Central memory CD8-positive, alpha-beta T cell (primary cell): ENCODE data around the gene SNAPC2.

Source experiments
- ATAC-seq: fragments of 150-1000 bp; cut with Tn5 transposase; replicated peaks from 2 replicates; pipeline ENCODE4 v1.10.0; 2022; ENCODE audit warnings: mild to moderate bottlenecking, moderate FRiP score, moderate number of reproducible peaks; ENCODE audit not compliant: poor library complexity, severe bottlenecking; ENCODE audit errors: extremely low read depth
- DNase-seq, 2 donors: peaks; one replicate each; pipeline ENCODE4 v3.0.0; 2021; ENCODE audit warnings: low spot score in 2 of 2
- H3K27ac Mint-ChIP-seq: one replicate; pipeline ENCODE4 v1.8.0; 2022; ENCODE audit warnings: low read depth, mild to moderate bottlenecking, moderate library complexity, mixed read lengths
- H3K27me3 Mint-ChIP-seq: one replicate; pipeline ENCODE4 v1.8.0; 2022; ENCODE audit warnings: mixed read lengths
- H3K36me3 Mint-ChIP-seq: one replicate; pipeline ENCODE4 v1.8.0; 2022; ENCODE audit warnings: mild to moderate bottlenecking, moderate library complexity, mixed read lengths; ENCODE audit not compliant: insufficient read depth
- H3K4me1 Mint-ChIP-seq: one replicate; pipeline ENCODE4 v1.8.0; 2022; ENCODE audit warnings: mixed read lengths
- H3K4me3 Mint-ChIP-seq: one replicate; pipeline ENCODE4 v1.8.0; 2022; ENCODE audit warnings: mild to moderate bottlenecking, moderate library complexity, mixed read lengths
- H3K9me3 Mint-ChIP-seq: one replicate; pipeline ENCODE4 v1.8.0; 2022; ENCODE audit warnings: mixed read lengths

Gene SNAPC2, protein sequence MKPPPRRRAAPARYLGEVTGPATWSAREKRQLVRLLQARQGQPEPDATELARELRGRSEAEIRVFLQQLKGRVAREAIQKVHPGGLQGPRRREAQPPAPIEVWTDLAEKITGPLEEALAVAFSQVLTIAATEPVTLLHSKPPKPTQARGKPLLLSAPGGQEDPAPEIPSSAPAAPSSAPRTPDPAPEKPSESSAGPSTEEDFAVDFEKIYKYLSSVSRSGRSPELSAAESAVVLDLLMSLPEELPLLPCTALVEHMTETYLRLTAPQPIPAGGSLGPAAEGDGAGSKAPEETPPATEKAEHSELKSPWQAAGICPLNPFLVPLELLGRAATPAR

GRCh38 chr19:7919610-7920518 lies at the start of gene SNAPC2:
Gene SNAPC2, plus strand, starts transcription at chr19:7920338. Its CDS starts 29 bp downstream, at chr19:7920367.
- H3K36me3 Mint-ChIP-seq = peaks cover 24% of the 10 kb centered on the region
- peaks cover 21% of the 10 kb centered on the region for H3K27me3 Mint-ChIP-seq
- ATAC-seq = peak; percentile 73
- peak; percentile 94 to 96 for DNase-seq
- H3K4me1 Mint-ChIP-seq = peaks cover 36% of the 10 kb centered on the region
- no peaks in the 10 kb centered on the region for H3K9me3 Mint-ChIP-seq
- peak within 1 kb of the TSS; percentile 86 for H3K27ac Mint-ChIP-seq
- peak within 1 kb of the TSS; percentile 72 for H3K4me3 Mint-ChIP-seq

DNA sequence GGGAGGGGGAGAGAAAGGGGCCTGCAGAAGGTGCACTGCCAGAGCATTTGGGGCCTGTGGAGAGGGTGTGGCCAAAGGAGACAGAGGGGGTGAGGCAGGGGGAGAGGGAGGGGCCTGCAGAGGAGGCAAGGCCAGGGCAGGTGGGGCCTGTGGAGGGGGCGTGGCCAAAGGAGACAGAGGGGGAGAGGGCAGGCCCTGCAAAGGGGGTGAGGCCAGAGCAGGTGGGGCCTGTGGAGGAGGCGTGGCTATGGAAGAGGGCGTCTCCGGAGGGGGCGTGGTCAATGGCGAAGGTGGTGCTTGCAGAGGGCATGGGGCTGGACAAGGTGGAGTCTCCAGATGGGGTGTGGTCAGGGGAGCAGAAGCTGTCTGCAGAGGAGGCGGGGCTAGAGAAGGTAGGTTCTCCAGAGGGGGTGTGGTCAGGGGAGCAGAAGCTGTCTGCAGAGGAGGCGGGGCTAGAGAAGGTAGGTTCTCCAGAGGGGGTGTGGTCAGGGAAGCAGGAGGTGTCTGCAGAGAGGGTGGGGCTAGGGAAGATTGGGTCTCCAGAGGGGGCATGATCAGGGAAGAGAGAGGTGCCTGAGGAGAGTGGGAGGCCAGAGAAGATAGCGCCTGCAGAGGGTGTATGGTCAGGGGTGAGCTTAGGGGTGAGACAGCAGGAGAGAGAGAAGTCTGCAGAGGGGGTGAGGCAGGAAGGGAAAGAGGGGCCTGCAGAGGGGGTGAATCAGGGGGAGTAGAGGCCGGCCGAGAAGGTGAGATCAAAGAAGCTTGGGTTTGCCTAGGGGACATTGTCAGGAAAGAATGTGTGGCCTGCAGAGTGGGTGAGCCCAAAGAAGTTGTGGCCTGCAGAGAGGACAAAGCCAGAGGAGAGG lies 49.3 kb upstream of the SNAPC2 start:
- Mint-ChIP-seq H3K27me3 (peaks cover 35% of the 10 kb centered on the region), H3K4me3 (peak overlapping the region; percentile 79), H3K4me1 (peaks cover 23% of the 10 kb centered on the region), H3K27ac (no peak overlapping the region), H3K9me3 (peaks cover 9% of the 10 kb centered on the region), H3K36me3 (peaks cover 6% of the 10 kb centered on the region)
- ATAC-seq (no peak), DNase-seq (peak in 1 of 2 donors; percentile 30)

GRCh38 chr19:7871437-7872305 lies 48.5 kb upstream of the SNAPC2 start:
- DNase-seq (peak; percentile 71 to 72), ATAC-seq (no peak)
- Mint-ChIP-seq H3K27me3 (peaks cover 34% of the 10 kb centered on the region), H3K4me1 (peaks cover 23% of the 10 kb centered on the region), H3K9me3 (peaks cover 9% of the 10 kb centered on the region), H3K27ac (no peak overlapping the region), H3K4me3 (peak overlapping the region; percentile 51), H3K36me3 (peaks cover 6% of the 10 kb centered on the region)

DNA sequence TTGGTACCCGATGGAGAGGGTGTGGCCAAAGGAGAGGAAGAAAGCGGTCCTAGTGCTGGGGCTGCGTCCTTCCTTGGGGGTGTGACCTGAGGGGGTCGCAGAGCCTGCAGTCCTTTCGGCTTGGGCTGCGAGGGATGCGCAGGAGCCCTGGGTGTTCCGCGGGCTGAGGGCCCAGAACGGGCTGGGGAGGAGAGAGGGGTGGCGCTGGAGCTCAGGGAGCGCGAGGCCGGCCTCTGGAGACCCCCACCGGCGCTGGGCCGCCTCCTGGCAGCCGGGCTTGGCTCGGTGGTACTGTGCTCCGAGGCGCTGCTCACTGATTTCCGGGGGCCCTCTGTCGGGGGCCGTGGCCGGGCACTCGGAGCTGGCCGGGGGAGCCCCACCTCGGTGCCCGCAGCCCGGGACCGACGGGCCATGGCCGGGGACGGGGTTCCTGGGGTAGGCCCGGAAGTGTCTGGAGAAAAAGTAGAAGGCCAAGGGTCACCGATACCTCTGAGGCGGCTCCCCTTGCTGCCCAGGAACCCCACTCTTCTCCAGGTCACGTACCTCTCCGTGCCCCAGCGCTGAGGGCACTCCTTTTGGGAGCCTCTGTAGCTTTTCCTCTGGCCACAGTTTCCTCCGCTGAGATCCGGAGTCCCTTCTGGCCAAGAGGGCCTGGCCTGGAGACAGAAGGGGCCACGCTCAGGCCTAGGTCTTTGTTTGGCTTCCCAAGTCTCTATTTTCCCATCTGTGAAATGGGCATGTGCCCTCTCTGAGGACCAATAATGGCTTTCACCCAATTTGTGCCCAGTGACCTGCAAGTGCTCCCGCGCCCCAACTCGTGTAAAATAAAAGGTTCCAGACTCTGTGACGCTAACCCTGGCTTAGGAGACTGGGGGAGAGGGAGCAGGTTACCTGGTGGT lies 47.6 kb upstream of the SNAPC2 start:
- Mint-ChIP-seq H3K9me3 (peaks cover 9% of the 10 kb centered on the region), H3K27me3 (peaks cover 26% of the 10 kb centered on the region), H3K27ac (no peak overlapping the region), H3K36me3 (peaks cover 9% of the 10 kb centered on the region), H3K4me3 (peak overlapping the region; percentile 55), H3K4me1 (peaks cover 23% of the 10 kb centered on the region)
- no peak for ATAC-seq
- DNase-seq = no peak

DNA sequence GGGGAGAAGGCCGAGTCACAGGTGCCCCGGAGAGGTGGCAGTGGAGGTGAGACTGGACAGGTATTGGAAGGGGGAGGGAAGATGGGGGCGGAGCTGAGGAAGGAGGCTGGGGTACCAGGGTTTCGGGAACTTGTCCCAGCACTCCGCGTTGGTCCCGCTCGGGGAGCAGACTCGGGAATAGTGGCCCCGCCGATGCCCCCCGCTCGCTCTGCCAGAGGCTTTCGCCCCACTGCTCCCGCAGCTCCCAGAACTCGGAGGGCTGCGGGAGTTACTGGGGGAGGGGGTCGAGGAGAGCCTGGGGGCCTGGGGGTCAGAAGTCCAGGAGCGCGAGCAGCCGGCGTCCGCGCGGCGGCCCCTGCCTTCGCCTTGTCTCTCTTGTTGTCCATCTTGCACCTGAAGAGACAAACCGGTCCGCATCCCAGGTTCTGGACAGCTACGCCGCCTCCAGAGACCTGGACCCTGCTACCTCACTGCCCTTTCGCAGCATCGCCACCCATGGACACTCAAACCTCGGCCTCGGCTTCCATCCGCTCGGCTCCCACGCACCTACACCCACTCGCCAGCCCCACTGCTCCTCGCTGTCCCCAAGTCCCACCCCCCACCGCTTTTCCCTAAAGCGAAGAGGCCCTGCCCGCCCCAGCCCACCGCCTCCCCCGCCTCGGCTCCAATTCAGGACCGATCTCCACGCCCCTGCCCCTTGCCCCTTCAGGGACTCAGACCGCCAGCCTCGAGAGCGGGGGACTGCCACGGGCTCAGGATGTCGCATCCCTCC lies 46.6 kb upstream of the SNAPC2 start:
- H3K4me1 Mint-ChIP-seq = peaks cover 21% of the 10 kb centered on the region
- peaks cover 7% of the 10 kb centered on the region for H3K36me3 Mint-ChIP-seq
- DNase-seq (no peak), ATAC-seq (no peak)
- H3K27ac Mint-ChIP-seq = peak overlapping the region; percentile 64
- peaks cover 9% of the 10 kb centered on the region for H3K9me3 Mint-ChIP-seq
- peaks cover 26% of the 10 kb centered on the region for H3K27me3 Mint-ChIP-seq
- peak overlapping the region; percentile 55 for H3K4me3 Mint-ChIP-seq

- Mint-ChIP-seq H3K27ac (peak within 1 kb of the TSS; percentile 64), H3K4me3 (peak within 1 kb of the TSS; percentile 55), H3K4me1 (peaks cover 15% of the 10 kb centered on the region), H3K27me3 (peaks cover 26% of the 10 kb centered on the region), H3K9me3 (peaks cover 9% of the 10 kb centered on the region), H3K36me3 (peaks cover 3% of the 10 kb centered on the region)
- ATAC-seq (no peak), DNase-seq (no peak)
These were observed 45.9 kb upstream of the SNAPC2 start, which contains the start of gene PRR36 for GRCh38 chr19:7874076-7874896. Gene PRR36, minus strand, starts transcription at chr19:7874390. Its CDS starts 701 bp downstream, at chr19:7873689.

DNA sequence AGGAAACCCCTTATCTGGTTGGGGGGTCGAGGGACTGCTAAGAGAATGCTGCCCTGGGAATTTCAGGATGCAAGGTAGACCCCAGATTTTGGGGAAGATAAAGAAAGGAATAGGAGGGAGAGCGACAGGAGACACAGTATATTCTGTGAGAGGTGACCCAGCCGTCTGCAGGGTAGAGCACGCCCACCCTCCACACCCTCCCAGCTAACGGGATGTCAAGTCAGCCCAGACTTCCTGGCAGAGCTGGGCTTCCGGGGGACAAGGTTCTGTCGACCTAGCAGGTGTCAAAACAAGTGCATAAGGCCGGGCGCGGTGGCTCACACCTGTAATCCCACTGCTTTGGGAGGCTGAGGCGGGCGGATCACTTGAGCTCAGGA lies 45.3 kb upstream of the SNAPC2 start:
- peak overlapping the region; percentile 32 for H3K4me3 Mint-ChIP-seq
- ATAC-seq (no peak), DNase-seq (no peak)
- H3K27me3 Mint-ChIP-seq = peaks cover 26% of the 10 kb centered on the region
- H3K4me1 Mint-ChIP-seq = peaks cover 15% of the 10 kb centered on the region
- H3K27ac Mint-ChIP-seq = no peak overlapping the region
- peaks cover 3% of the 10 kb centered on the region for H3K36me3 Mint-ChIP-seq
- H3K9me3 Mint-ChIP-seq = peaks cover 9% of the 10 kb centered on the region

- Mint-ChIP-seq H3K4me3 (no peak overlapping the region), H3K4me1 (no peaks in the 10 kb centered on the region), H3K27me3 (peaks cover 11% of the 10 kb centered on the region), H3K9me3 (no peaks in the 10 kb centered on the region), H3K27ac (no peak overlapping the region), H3K36me3 (peaks cover 4% of the 10 kb centered on the region)
- ATAC-seq (no peak), DNase-seq (no peak)
These were observed 42.8 kb upstream of the SNAPC2 start for GRCh38 chr19:7877249-7877836.

DNA sequence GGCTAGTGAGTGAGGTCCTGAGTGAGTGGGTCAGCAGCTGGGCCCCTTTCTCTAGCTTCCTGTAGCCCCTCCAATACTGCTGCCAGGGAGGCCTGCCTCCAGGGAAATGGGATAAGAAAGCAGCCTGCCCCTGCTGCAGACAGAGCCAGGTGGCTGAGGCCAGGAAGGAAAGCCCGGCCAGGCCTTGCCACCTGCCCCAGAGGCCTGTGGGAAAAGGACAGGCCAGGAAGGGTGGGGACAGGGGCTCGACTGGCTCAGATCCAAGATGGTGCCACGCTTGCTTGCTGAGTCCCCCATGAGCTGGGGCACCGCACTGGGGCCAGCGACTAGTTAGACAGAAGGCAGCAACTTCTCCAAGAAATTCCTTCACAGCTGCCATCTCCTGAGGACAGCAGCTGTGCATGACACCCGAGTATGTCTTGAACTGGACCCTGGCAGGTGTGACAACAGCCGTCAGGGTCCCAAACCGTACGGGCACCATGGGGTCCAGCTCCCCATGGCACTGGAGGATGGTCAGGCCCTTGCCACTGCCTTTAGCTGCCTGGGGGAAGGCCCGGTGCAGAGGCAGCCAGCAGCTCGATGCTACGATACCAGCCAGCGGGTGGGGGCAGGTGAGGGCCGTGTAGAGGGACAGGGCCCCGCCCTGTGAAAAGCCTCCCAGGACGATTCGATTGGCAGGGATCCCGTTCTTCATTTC lies 40.9 kb upstream of the SNAPC2 start:
- ATAC-seq = no peak

More for the DNA sequence above, 40.9 kb upstream of the SNAPC2 start:
- no peak for DNase-seq
- H3K9me3 Mint-ChIP-seq = no peaks in the 10 kb centered on the region
- no peaks in the 10 kb centered on the region for H3K4me1 Mint-ChIP-seq
- no peak overlapping the region for H3K4me3 Mint-ChIP-seq
- peaks cover 4% of the 10 kb centered on the region for H3K36me3 Mint-ChIP-seq
- no peaks in the 10 kb centered on the region for H3K27me3 Mint-ChIP-seq
- no peak overlapping the region for H3K27ac Mint-ChIP-seq
